HAP-1 (cell line): ENCODE data around the gene EEF1AKMT4.
A peak's percentile ranks its signal among the peaks of the same experiment; 100 is the strongest.
"Not testable (repeated sequence)": the region's sequence is repeated elsewhere in the genome, so short reads cannot be mapped to it uniquely, and the experiment has no call there.

ENCODE experiments used
- DNase-seq, 2 experiments: peaks; one replicate each; pipeline ENCODE4 v3.0.0-alpha.2; 2016 to 2020; ENCODE audit warnings: low spot score in 2 of 2
- H3K27me3 ChIP-seq: fragments of 250-450 bp; sonication (Bioruptor Pico); 2 replicates; pipeline ENCODE4 v1.5.1; 2020; ENCODE audit warnings: low read depth, mild to moderate bottlenecking, moderate library complexity
- H3K36me3 ChIP-seq: fragments of 250-450 bp; sonication (Bioruptor Pico); replicated peaks from 2 replicates; pipeline ENCODE4 v1.5.1; 2020; ENCODE audit warnings: mild to moderate bottlenecking
- H3K4me1 ChIP-seq: fragments of 250-450 bp; sonication (Bioruptor Pico); 2 replicates; pipeline ENCODE4 v1.5.1; 2020; ENCODE audit warnings: mild to moderate bottlenecking
- H3K4me3 ChIP-seq: fragments of 250-450 bp; sonication (Bioruptor Pico); 2 replicates; pipeline ENCODE4 v1.5.1; 2020; ENCODE audit warnings: mild to moderate bottlenecking, moderate library complexity
- H3K9me3 ChIP-seq: fragments of 250-450 bp; sonication (Bioruptor Pico); 2 replicates; pipeline ENCODE4 v1.5.1; 2020; ENCODE audit warnings: mild to moderate bottlenecking, moderate library complexity
- in situ Hi-C: fragments of 300-500 bp; cut with MboI; formaldehyde crosslinking; loops from 3 replicates; pipeline ENCODE4 v1.14.3; 2020; ENCODE audit warnings: low sequenced_read_pairs, inconsistent platforms, mixed read lengths

Gene EEF1AKMT4

DNA sequence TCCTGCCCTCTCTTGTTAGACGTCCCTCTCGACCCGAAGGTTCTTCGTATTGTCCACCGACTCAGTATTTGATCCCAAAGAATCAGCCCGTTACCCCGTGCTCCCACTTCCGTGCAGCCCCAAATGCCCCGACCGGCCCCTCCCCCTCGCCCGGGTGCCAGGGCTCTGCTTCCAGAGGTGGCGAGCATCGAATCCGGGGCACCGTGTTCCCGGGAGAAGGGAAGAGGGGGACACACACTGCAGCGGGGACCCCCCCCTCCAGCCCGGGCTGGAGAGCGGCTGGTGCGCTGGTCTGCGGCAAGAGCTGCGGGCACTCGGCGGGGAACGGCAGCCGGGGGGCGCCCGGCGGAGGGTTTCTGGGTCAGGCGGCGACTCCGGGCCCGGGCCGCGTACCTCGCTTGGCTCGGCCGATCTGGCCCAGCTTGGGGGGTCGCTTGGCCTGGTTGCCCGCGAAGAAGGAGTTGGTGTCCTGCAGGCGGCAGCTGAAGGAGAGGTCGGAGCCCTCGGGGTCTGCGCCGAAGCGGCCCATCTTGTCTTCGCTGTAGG, 11.3 kb downstream of the EEF1AKMT4 start:
- peaks cover 8% of the 10 kb centered on the region for H3K4me1 ChIP-seq
- no peaks in the 10 kb centered on the region for H3K9me3 ChIP-seq
- peaks cover 13% of the 10 kb centered on the region for H3K27me3 ChIP-seq
- in situ Hi-C loops: no loop called here
- peak overlapping the region; percentile 37 for H3K4me3 ChIP-seq
- no peaks in the 10 kb centered on the region for H3K36me3 ChIP-seq
- DNase-seq: peak in 1 of 2 experiments; percentile 34

DNA sequence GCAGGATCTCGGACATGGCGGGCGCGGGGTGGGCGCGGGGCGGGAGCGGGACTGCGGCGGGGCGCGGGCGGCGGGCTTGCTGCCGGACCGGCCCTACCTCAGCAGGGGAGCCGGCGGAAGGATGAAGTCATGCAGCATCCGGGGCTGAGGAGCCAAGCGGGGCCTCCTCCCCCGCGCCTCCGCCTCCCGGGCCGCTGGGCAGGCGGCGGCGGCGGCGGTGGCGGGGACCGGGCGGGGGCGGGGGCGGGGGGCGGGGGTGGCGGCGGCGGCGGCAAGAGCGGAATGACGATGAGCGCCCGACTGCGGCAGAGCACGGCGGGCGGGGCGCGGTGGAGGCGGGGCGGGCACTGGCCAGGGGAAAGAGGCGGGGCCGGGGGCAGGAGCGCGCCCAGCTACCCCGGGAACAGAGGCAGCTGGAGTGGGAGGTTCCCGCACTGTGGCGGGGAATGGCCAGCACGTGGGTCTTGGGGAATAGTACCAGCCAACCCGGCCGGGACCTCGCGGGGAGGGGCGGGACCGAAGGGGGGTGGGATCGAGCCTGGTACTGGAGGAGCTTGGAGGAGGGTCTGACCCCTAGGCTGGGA, 11.9 kb downstream of the EEF1AKMT4 start, which contains the start of gene CAMK2N2:
CAMK2N2 (minus strand) TSS at position 284 of the 584 bp plus-strand sequence; CDS start at position 16, 268 bp downstream.
- in situ Hi-C loops: no loop called here
- DNase-seq: peak; percentile 76 to 90
- H3K36me3 ChIP-seq: no peaks in the 10 kb centered on the region
- peaks cover 13% of the 10 kb centered on the region for H3K27me3 ChIP-seq
- no peaks in the 10 kb centered on the region for H3K9me3 ChIP-seq
- peaks cover 8% of the 10 kb centered on the region for H3K4me1 ChIP-seq
- H3K4me3 ChIP-seq: peak within 1 kb of the TSS; percentile 37

DNA sequence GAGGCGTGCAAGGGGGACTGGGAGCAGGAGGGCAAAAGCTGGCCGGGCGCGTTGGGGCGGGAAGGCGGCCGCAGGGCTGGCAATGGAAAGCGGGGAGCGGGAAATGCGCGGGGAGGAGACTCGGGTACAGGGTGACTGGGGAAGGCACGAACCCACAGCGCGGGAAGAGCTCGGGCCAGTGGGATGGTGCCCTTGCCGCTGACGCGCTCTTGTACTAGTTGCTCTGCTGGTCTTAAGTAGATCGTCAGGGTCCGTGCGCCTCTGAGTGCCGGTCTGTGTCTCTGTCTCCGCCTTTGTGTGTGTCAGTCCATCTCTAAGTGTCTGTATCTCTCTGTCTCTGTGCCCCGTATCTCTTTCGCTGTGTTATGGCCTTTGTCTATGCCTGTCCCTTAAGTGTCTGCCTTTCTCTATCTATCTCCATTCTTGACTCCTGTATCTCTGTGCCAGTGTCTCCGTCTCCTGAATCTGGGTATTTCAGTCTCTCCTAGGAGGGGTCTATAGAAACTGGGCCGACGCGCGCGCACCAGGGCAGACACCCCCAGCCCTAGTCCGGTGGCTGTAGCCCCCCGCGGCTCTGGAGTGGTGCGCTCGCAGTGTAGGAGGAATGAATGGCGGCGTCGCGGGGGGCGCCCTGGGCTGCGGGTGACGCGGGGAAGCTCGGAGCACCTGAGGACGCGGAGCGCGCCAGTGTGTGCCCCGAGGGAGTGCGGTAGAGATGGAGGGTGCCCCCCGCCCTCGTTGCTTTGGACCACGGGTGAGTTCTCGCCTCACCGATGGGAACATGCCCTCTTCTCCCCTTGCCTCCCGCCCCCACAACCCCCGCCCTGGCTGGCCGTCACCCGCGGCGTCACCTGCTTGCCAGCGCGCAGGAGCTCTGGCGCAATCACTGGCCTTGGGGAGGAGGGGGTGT, 12.6 kb downstream of the EEF1AKMT4 start:
- H3K36me3 ChIP-seq: no peaks in the 10 kb centered on the region
- no peak for DNase-seq
- H3K27me3 ChIP-seq: peaks cover 13% of the 10 kb centered on the region
- H3K4me1 ChIP-seq: peaks cover 8% of the 10 kb centered on the region
- in situ Hi-C loops: no loop called here
- H3K9me3 ChIP-seq: no peaks in the 10 kb centered on the region
- H3K4me3 ChIP-seq: peak overlapping the region; percentile 34

DNA sequence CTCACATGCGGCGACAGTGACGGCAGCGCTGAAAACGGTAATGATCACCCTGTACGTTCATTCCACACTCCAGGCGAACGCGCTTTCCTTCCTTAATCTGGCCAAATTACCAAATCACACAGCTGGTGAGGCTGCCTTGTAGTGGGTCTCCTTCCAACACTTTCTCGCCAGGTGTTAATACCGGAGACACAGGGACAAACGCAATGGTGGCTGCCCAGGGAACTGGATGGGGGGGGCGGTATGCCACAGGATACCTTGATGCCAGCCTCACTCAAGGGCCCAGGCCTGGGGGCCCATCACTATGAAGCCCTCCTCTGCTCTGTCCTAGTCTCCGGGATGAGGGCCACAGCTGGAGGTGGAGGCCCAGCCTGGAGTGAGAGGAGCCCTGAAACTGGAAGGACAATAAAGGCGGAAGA, 13.3 kb downstream of the EEF1AKMT4 start:
- Histone ChIP-seq H3K4me1 (peaks cover 8% of the 10 kb centered on the region), H3K4me3 (peak overlapping the region; percentile 34; the same call in 1 of the 2 replicates), H3K36me3 (no peaks in the 10 kb centered on the region), H3K27me3 (peaks cover 13% of the 10 kb centered on the region), H3K9me3 (no peaks in the 10 kb centered on the region)
- DNase-seq: no peak
- in situ Hi-C loops: no loop called here

DNA sequence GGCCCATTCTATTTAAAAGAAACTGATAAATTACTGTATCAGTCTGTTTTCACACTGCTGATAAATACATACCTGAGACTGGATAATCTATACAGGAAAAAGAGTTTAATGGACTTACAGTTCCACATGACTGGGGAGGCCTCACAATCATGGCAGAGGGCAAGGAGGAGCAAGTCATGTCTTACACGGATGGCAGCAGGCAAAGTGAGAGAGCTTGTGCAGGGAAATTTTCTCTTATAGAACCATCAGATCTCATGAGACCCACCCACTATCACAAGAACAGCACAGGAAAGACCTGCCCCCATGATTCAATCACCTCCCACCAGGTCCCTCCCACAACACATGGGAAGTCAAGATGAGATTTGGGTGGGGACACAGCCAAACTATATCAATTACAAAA, 17.8 kb downstream of the EEF1AKMT4 start:
- in situ Hi-C loops, H3K27me3 ChIP-seq, H3K9me3 ChIP-seq: not testable (repeated sequence)

DNA sequence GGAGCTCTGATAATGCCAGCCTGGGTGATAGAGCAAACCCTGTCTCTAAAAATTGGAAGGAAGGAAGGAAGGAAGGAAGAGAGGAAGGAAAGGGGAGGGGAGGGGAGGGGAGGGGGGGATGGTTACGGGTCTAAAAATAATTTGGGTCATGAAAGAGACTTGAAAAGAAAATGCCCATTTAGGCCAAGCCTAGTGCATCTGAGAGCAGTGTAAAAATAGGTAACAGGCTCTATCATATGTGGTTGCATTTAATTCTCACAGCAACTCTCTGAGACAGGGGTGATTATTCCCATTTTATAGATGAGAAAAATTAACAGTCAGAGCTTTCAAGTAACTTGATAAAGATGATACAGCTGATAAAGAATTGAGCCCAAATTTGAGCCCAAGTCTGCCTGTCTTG, 22.8 kb downstream of the EEF1AKMT4 start:
- Histone ChIP-seq H3K27me3 (no peaks in the 10 kb centered on the region), H3K36me3 (no peaks in the 10 kb centered on the region), H3K9me3 (no peaks in the 10 kb centered on the region), H3K4me1 (no peaks in the 10 kb centered on the region), H3K4me3 (no peak overlapping the region)
- in situ Hi-C loops: no loop called here
- DNase-seq: no peak

More for the DNA sequence above, 17.8 kb downstream of the EEF1AKMT4 start:
- not testable (repeated sequence) for H3K4me3 ChIP-seq, H3K4me1 ChIP-seq, H3K36me3 ChIP-seq, DNase-seq

DNA sequence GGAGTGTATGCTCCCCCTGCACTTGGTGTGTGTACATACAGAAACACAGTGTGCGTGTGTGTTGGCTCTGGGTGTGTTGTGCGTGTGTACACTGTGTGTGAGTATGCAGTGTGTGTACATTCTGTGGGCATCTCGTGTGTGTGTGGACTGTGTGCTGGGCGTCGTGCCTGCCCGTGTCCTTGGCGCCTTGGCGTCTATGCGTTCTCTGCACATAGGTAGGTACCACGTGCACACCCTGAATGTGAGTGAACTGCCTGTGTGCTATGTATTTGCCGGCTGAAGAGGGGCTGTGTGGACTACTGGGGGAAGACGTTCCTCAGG, 25.9 kb downstream of the EEF1AKMT4 start:
- in situ Hi-C loops: no loop called here
- no peak for DNase-seq
- Histone ChIP-seq H3K4me3 (no peak overlapping the region), H3K9me3 (no peaks in the 10 kb centered on the region), H3K27me3 (no peaks in the 10 kb centered on the region), H3K4me1 (no peaks in the 10 kb centered on the region), H3K36me3 (no peaks in the 10 kb centered on the region)

DNA sequence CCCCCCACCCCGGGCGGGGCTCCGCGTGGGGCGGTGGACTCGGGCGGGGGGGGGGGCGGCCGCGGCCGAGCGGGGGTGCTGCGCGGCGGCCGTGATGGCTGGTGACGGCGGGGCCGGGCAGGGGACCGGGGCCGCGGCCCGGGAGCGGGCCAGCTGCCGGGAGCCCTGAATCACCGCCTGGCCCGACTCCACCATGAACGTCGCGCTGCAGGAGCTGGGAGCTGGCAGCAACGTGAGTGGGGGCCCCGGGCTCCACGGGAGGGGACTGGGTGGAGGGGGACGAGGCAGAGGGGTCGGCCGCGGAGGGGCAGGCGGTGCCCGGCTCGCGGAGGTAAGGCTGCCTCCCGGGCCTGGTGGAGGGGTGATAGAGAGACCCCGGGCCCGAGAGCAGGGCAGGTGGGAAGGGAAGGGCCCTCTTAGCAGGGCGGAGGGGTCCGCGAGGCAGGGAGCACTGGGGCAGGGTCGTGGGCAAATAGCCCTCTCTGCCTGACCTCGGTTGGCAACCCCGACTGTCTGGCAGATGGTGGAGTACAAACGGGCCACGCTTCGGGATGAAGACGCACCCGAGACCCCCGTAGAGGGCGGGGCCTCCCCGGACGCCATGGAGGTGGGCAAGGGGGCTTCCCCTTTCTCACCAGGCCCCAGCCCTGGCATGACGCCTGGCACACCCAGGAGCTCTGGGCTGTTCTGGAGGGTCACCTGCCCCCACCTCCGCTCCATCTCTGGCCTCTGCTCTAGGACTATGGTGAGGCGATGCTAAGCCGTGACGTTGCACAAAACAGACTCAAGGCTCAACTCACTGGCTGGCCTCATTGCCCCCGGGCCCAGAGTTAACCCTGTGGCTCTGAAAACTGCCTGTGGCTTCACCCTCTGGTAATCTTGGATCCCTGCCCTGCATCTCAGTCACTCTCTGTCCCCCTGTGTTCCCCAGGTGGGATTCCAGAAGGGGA, 26.8 kb downstream of the EEF1AKMT4 start, which contains the start of gene ECE2:
ECE2 (plus strand) TSS at position 62 of the 950 bp plus-strand sequence; CDS start at position 194, 132 bp downstream.
- Histone ChIP-seq H3K4me1 (no peaks in the 10 kb centered on the region), H3K36me3 (no peaks in the 10 kb centered on the region), H3K27me3 (no peaks in the 10 kb centered on the region), H3K9me3 (no peaks in the 10 kb centered on the region), H3K4me3 (no peak within 1 kb of the TSS)
- in situ Hi-C loops: no loop called here
- DNase-seq: no peak

DNA sequence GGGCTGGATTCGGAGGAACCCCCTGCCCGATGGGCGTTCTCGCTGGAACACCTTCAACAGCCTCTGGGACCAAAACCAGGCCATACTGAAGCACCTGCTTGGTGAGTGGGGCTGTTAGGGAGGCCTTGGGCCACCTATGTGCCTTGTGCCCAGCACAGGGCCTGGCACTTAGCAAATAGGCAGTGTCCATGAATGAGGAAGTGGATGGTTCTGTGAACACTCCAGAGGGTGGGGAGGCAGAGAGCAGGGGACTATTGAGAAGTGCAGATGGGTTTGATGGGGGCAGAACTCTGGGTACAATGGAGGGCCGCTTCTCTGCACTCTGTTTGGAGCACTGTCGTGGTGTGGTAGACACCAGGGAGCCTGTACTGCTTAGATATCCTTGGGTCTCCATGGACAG, 27.9 kb downstream of the EEF1AKMT4 start:
- no peaks in the 10 kb centered on the region for H3K9me3 ChIP-seq
- DNase-seq: no peak
- no peaks in the 10 kb centered on the region for H3K36me3 ChIP-seq
- H3K27me3 ChIP-seq: no peaks in the 10 kb centered on the region
- H3K4me3 ChIP-seq: no peak overlapping the region
- H3K4me1 ChIP-seq: no peaks in the 10 kb centered on the region
- in situ Hi-C loops: no loop called here

DNA sequence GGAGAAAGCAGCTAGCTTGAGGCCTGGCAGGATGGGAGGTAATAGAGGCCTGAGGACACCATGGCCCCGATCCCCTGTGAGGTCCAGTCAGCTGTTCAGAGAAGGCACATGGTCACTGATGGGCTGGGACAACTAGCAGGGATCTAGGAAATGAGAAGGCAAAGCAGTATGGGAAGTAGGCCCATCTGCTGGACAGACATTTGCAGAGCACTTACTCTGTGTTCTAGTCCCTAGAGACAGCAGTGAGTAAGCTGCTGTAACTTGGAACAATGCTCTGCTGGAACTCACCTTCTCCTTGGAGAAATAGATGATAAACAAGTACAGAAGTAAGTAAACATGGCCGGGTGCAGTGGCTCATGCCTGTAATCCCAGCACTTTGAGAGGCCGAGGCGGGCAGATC, 33.5 kb downstream of the EEF1AKMT4 start:
- H3K4me1 ChIP-seq: no peaks in the 10 kb centered on the region
- no peaks in the 10 kb centered on the region for H3K9me3 ChIP-seq
- in situ Hi-C loops: no loop called here
- no peak for DNase-seq
- no peaks in the 10 kb centered on the region for H3K27me3 ChIP-seq
- no peaks in the 10 kb centered on the region for H3K36me3 ChIP-seq
- no peak overlapping the region for H3K4me3 ChIP-seq

DNA sequence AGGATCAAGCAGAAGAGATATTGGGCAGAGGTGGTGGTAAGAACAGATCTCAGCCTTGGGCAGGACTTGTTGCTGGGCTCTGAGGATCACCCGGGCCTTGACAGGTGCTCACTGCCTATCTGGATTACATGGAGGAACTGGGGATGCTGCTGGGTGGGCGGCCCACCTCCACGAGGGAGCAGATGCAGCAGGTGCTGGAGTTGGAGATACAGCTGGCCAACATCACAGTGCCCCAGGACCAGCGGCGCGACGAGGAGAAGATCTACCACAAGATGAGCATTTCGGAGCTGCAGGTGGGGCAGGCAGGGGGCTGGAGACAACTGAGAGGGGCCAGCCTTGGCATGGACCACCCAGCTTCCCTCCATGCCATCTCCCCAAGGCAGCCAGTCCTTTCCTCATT, 34.2 kb downstream of the EEF1AKMT4 start:
- no peaks in the 10 kb centered on the region for H3K4me1 ChIP-seq
- H3K4me3 ChIP-seq: no peak overlapping the region
- no peaks in the 10 kb centered on the region for H3K36me3 ChIP-seq
- H3K9me3 ChIP-seq: no peaks in the 10 kb centered on the region
- in situ Hi-C loops: no loop called here
- no peak for DNase-seq
- H3K27me3 ChIP-seq: no peaks in the 10 kb centered on the region

DNA sequence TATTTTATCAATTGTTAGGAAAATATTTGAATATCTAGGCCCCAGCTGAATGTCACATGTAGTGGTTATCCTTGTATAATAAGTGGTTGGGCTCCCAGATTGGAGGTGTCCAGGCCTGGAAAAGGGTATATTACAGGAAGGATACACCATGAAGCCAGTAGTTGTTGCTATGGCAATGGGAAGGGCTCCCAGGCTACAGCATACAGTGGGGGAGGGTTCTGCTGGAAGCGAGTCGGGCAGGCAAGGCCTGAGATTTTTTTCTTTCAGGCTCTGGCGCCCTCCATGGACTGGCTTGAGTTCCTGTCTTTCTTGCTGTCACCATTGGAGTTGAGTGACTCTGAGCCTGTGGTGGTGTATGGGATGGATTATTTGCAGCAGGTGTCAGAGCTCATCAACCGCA, 35.2 kb downstream of the EEF1AKMT4 start:
- H3K36me3 ChIP-seq: no peaks in the 10 kb centered on the region
- H3K9me3 ChIP-seq: no peaks in the 10 kb centered on the region
- no peaks in the 10 kb centered on the region for H3K4me1 ChIP-seq
- no peaks in the 10 kb centered on the region; the same call in 1 of the 2 replicates for H3K27me3 ChIP-seq
- in situ Hi-C loops: loop anchor here (5.0 kb wide), 1 partner anchor 392 kb away; no protein-coding TSS in a partner anchor
- H3K4me3 ChIP-seq: no peak overlapping the region
- DNase-seq: peak; percentile 55 to 80

DNA sequence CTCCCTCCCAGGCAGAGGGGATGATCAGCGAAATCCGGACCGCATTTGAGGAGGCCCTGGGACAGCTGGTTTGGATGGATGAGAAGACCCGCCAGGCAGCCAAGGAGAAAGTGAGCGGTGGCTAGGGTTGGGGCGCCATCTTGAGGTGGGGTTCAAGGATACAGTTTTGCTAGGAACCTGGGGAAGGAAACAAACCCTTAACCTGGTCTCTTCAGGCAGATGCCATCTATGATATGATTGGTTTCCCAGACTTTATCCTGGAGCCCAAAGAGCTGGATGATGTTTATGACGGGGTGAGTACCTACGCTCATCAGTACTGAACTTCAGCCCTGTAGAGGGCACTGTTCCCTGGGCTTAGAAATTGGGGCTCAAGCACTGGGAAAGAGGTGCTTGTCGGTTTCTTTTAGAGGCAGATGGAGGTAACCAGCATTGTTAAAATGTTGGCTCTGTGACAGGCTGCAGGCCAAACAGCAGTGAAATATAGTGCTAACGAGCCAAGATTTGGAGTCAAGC, 40.0 kb downstream of the EEF1AKMT4 start:
- in situ Hi-C loops: loop anchor here (5.0 kb wide), 1 partner anchor 397 kb away; no protein-coding TSS in a partner anchor
- peak; percentile 45 to 83 for DNase-seq
- Histone ChIP-seq H3K9me3 (no peaks in the 10 kb centered on the region), H3K4me3 (no peak overlapping the region), H3K36me3 (no peaks in the 10 kb centered on the region), H3K4me1 (no peaks in the 10 kb centered on the region), H3K27me3 (no peaks in the 10 kb centered on the region; the same call in 1 of the 2 replicates)
